Erythroblast (primary cell): Measurements from ENCODE around the gene SNHG17.
"Not testable (repeated sequence)": the region's sequence is repeated elsewhere in the genome, so short reads cannot be mapped to it uniquely, and the experiment has no call there.

Experiments
- DNase-seq, 2 experiments: peaks; one replicate each; lab custom pipeline; 2025; lab: John Stamatoyannopoulos, UW
- GATA1 ChIP-seq: IDR thresholded peaks from 2 replicates; pipeline ENCODE4 v1.6.1; 2011; ENCODE audit warnings: low read depth, mild to moderate bottlenecking, control low read depth, low read length, moderate library complexity
- POLR2A ChIP-seq: IDR thresholded peaks from 2 replicates; pipeline ENCODE4 v1.6.1; 2011; ENCODE audit warnings: mild to moderate bottlenecking, low read length

Gene SNHG17

DNA sequence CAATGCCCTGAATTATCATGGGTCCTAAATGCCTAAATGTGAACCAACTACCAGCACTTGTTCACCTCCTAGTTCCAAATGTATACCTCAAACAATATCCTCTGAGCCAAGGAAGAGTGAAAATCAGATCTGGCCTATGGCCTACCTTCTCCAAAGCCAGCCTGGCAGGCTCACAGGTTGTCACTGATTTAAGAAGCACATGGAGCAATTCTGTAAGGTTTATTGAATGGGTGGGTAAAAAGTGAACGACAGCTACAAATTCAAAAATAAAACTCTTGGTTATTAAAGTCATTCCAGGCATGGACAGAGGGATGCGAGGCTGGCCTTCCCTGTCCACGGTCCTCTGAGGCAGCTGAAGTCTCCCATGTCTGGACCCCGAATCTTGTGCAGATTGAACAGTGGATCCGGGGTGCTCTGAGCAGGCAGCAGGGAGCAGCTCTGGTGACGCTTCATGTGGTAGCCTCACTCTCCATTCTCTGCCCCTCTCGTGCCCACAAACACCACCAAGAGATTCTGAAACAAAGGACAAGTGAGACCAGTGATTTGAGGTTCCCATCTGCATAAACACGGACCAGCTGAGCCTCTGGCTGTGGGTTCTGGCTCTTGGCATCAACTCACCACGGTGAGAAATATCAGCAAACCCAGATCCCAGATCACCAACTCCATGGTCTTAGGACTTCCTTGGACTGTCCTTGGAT lies 14.6 kb downstream of the SNHG17 start:
- no peak for DNase-seq
- TF ChIP-seq GATA1 (no peak), POLR2A (no peak)

DNA sequence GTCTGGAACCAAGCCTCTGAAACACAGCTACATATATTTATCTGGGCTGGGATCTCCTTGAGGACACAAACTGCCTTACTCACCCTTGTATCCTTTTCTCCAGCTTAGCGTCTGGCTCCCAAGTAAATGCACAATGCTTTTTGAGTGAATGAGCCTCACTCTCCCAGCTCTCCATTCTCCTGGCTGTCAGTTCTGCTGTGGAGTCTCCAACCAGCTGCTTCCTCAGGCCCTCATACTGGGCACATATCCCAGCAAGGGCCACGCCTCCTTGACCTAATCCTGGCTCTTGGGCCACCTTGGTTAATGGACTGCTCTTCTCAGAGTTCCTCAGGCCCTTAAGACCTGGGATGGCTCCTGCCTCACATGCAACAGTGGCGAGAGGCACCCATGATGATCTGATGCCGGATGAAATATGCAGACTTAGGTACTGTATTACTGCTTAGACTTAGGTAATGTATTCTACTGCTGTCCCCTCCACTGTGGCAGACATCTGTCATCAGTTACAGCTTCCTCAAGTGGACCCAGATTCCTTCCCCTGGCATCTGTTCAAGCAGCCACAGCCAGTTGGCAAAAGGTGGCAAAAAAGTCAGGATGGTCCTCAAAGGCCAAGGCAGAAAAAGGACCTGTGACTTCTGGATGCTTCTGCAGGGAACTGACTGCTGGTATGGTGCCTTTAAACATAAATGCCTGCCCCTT lies 16.5 kb downstream of the SNHG17 start:
- TF ChIP-seq POLR2A (no peak), GATA1 (no peak)
- no peak for DNase-seq

DNA sequence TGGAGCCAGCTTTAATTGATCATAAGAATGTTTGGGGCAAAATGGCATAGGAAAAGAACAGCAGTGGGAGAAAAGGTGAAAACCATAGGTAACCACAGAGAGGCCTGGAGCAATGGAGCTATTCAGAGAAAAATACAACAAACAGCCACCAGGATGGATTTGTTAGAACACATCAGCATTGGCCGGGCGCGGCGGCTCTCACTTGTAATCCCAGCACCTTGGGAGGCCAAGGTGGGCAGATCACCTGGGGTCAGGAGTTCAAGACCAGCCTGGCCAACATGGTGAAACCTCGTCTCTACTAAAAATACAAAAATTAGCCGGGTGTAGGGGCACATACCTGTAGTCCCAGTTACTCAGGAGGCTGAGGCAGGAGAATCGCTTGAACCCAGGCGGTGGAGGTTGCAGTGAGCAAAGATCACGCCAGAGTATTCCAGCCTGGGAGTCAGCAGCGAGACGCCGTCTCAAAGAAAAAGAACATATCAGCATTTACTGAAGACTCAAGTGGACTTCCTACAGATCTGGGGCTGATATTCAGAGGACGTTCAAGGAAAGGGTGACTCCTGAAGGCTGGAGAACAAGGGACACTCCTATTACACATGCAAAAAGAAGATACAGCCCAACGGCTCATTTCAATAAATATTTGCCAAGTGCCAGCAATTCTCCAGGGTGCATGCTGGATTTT lies 20.2 kb downstream of the SNHG17 start:
- no peak for DNase-seq
- no peak for TF ChIP-seq POLR2A
- TF ChIP-seq GATA1, result no peak

DNA sequence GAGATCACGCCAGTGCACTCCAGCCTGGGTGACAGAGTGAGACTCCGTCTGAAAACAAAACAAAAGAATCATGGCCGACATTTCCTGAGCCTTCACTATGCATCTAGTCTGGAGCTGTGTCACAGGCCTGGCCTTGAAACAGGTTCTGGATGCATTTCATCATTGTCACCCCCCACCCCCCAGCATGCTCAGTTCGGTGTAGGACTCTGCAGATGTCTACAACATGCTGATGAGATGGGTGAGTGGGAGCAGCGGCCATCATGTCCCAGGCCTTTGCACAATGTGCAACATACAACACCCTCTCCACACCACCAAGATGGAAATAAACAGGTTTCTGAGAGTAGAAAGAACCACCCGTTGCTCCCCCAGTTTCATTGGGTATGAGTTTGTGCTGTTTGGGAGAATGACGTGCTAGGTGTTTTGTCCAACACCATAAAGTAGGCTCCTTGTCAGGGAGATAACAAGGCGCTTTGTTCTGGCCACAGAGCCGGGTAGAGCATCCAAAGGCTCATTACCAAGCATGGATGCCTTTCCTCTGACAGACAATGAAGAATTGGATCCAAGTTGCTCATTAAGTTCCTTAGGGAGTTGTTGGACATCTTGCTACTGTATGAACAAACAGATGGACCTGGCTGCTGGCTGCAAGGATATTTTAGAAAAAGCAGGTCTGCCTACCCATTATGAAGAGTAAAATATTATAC lies 22.1 kb downstream of the SNHG17 start:
- TF ChIP-seq POLR2A, result no peak
- no peak for TF ChIP-seq GATA1

DNA sequence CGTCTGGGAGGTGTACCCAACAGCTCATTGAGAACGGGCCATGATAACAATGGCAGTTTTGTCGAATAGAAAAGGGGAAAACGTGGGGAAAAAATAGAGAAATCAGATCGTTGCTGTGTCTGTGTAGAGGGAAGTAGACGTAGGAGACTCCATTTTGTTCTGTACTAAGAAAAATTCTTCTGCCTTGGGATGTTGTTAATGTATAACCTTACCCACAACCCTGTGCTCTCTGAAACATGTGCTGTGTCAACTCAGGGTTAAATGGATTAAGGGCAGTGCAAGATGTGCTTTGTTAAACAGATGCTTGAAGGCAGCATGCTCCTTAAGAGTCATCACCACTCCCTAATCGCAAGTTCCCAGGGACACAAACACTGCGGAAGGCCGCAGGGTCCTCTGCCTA lies 27.3 kb downstream of the SNHG17 start:
- not testable (repeated sequence) for DNase-seq

More for the DNA sequence above, 22.1 kb downstream of the SNHG17 start:
- DNase-seq, result no peak

DNA sequence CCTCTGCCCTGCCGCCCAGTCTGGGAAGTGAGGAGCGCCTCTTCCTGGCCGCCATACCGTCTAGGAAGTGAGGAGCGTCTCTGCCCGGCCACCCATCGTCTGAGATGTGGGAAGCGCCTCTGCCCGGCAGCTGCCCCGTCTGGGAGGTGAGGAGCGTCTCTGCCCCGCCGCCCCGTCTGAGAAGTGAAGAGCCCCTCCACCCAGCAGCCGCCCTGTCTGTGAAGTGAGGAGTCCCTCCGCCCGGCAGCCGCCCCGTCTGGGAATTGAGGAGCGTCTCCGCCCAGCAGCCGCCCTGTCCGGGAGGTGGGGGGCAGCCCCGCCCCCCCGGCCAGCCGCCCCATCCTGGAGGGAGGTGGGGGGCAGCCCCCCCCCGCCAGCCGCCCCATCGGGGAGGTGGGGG lies 27.8 kb downstream of the SNHG17 start:
- no peak for TF ChIP-seq POLR2A
- TF ChIP-seq GATA1, result no peak
- DNase-seq, result no peak

DNA sequence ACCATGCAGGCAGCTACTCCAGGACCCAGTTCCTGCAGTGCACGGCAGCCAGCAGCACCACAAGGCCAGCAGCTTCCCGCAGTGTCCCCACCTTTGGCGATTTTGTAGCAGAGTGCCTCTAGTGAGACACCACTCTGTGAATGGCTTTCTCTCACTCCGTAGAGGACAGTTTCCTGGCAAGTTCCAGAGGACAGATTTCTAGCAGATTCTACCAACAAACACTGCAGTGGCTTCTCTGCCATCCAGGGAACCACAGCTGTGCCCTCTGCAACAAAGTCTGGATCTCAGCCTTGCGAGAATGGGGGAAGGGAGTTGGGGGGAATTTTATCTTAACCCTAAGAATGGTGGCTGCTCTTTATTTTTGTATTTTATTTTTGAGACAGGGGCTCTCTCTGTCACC lies 28.7 kb downstream of the SNHG17 start:
- TF ChIP-seq POLR2A (no peak), GATA1 (no peak)
- no peak for DNase-seq

DNA sequence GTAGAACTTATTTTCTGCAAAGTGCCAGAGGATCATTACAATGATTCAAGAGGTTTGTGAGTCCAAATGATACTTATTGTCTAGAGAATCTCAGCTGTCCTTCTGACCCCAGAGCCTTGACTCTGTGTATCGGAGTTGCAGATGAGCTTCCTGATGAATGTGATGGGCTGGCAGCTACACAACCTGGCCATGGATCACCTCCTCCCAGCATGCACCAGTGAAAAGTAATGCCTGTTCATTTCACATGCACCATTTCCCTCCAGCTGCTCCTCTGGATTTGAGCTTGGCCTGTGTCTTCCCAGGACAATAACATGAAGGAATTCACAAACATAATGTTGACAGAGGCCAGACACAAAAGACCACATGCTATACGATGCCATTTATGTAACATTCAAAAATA lies 30.0 kb downstream of the SNHG17 start:
- TF ChIP-seq GATA1, result no peak
- no peak for TF ChIP-seq POLR2A
- no peak for DNase-seq

DNA sequence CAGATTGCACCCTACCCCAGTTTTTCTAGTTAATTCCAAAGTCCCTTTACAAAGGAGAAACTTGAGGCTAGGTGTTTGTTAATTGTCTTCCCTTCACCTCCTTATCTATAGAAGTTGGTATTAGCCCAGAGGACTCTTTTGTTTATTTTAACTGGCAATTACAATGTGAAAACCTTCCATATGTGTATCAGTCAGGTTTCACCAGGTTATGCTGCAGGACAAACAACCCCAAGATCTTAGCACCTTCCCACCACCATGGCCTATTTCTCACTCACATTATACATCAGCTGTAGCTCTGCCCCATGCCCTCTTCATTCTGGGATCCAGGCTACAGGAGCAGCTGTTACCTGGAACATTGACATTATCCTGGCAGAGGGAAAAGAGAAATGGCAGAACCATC lies 31.1 kb downstream of the SNHG17 start:
- DNase-seq, result no peak
- TF ChIP-seq POLR2A, result no peak
- no peak for TF ChIP-seq GATA1

DNA sequence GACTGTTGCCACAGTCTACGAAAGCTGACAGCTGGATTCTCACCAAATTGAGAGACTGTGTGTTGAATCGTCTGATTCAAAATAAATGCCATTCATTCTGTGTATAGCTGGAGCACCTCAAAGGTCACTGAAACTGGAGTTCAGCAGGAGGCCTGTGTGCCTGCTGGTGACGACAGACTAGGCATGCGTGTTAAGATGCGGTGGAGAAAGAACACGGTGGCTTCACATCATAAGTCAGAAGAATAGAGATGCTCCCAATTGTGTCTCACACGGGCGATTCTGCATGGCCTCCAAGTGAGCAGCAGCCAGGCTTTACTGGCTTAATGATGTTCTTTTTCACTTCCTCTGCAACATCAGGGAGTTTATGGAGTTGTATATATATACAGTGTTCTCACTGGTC lies 32.3 kb downstream of the SNHG17 start:
- TF ChIP-seq GATA1 (no peak), POLR2A (no peak)
- no peak for DNase-seq

DNA sequence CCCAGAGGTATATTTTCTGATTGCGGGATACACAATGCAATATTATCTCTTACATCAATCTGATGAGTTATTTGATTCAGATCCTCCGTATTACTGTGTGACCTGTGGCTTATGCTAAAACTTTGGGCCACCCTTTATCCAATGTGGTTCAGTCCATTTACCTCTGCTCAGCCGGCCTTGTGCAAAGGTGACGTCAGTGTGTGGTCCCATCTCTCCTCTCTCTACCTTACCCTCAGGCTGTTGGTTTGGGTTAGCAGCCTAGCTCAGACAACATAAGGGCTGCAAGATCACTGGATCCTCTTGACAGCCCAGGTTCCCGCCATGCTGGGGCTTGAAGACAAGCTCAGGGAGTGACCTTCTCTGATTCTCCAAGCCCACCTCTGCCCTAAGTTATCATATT lies 33.0 kb downstream of the SNHG17 start:
- TF ChIP-seq POLR2A (no peak), GATA1 (no peak)
- DNase-seq, result no peak

DNA sequence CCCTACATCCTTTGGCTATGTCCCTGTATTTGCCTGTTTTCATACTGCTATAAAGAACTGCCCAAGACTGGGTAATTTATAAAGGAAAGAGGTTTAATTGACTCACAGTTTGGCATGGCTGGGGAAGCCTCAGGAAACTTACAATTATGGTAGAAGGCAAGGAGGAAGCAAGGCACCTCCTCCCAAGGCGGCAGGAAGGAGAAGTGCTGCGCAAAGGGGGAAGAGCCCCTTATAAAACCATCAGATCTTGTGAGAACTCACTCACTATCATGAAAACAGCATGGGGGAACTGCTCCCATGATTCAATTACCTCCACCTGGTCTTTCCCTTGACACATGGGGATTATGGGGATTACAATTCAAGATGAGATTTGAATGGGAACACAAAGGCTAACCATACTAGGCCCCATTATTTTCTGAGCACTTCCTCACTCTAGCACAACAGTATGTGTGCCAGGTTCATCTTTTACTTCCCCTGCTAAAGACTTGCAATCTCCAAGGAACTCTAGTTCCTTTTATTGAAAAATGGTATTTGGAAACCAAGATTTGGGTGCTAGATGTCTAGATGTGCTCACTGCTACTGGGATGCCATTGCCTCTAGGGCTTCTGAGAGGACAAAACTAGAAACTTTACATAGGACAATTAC lies 39.3 kb downstream of the SNHG17 start:
- DNase-seq, result not testable (repeated sequence)

DNA sequence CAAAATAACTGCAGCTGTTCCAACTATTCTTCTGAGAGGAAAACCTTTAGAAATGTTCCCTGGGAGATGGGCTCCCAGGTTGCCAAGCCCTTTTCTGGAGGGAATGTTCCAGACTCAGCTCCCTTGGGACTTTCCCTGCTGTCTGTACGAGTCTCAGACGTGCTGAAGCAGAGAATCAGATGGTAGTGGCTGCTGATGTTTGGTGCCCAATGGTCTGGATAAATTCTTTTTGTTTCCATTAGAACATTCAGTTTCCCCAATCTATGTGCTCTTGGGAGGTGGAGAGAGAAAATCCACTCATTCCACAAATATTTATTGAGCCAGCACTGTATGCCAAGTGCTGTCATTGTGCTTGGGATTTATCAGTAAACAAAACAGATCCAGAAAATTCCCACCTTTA lies 40.0 kb downstream of the SNHG17 start:
- TF ChIP-seq GATA1 (no peak), POLR2A (no peak)
- DNase-seq, result no peak

DNA sequence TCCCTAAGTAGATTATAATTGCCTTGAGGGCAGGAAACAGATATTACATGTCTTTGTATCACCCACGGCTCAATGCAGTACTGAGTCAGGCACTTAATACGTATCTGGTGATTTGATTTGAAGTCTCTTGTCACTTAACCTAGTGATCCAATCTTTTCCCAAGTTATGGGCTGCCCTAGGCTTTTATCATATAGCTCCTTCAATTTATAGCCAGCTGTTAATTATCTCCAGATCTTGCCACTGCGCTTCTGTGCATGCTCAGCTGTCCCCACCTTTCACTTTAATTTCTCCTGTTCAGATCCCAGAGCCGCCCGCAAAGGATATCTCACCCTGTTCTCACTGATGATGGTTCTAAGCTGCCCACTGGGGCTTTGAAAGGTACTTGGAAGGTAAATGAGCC lies 41.9 kb downstream of the SNHG17 start:
- no peak for DNase-seq

More for the DNA sequence above, 41.9 kb downstream of the SNHG17 start:
- TF ChIP-seq GATA1, result no peak
- no peak for TF ChIP-seq POLR2A
